H9 (cell line): ENCODE results near the gene SMAD7. TPM values are rescaled to one million over a fixed set of nuclear protein-coding genes. Genes with fewer than 3 reads are reported as not detected.

Experiments
- DNase-seq: peaks from one replicate; pipeline ENCODE4 v3.0.0-alpha.2; 2017
- H2AFZ ChIP-seq: one replicate; pipeline ENCODE4 v1.6.1; 2013; ENCODE audit warnings: mild to moderate bottlenecking, low read length, control low read depth, moderate library complexity
- H2AK5ac ChIP-seq: 2 replicates; pipeline ENCODE4 v1.6.1; 2013; ENCODE audit warnings: low read length, control low read depth, mixed read lengths; ENCODE audit not compliant: insufficient read length
- H2BK120ac ChIP-seq: one replicate; pipeline ENCODE4 v1.6.1; 2013; ENCODE audit warnings: low read depth, mild to moderate bottlenecking, low read length, control low read depth, inconsistent platforms; ENCODE audit not compliant: poor library complexity, severe bottlenecking
- H2BK12ac ChIP-seq: 2 replicates; pipeline ENCODE4 v1.6.1; 2013; ENCODE audit warnings: low read length, control low read depth, mixed read lengths, low read depth; ENCODE audit not compliant: insufficient read length
- H2BK15ac ChIP-seq: 2 replicates; pipeline ENCODE4 v1.6.1; 2013; ENCODE audit warnings: low read depth, low read length, control low read depth
- H2BK20ac ChIP-seq: one replicate; pipeline ENCODE4 v1.6.1; 2013; ENCODE audit warnings: low read depth, mild to moderate bottlenecking, low read length, control low read depth, inconsistent platforms; ENCODE audit not compliant: poor library complexity, severe bottlenecking
- H2BK5ac ChIP-seq: 2 replicates; pipeline ENCODE4 v1.6.1; 2013; ENCODE audit warnings: low read length, control low read depth, mixed read lengths; ENCODE audit not compliant: insufficient read length
- H3K14ac ChIP-seq: 2 replicates; pipeline ENCODE4 v1.6.1; 2013; ENCODE audit warnings: low read length, control low read depth; ENCODE audit not compliant: insufficient read depth
- H3K18ac ChIP-seq: 2 replicates; pipeline ENCODE4 v1.6.1; 2013; ENCODE audit warnings: low read depth, mild to moderate bottlenecking, mixed read lengths, low read length, control low read depth; ENCODE audit not compliant: insufficient read length
- H3K23ac ChIP-seq: 2 replicates; pipeline ENCODE4 v1.6.1; 2013; ENCODE audit warnings: low read length, control low read depth, mixed read lengths, low read depth; ENCODE audit not compliant: insufficient read length
- H3K23me2 ChIP-seq: 2 replicates; pipeline ENCODE4 v1.6.1; 2013; ENCODE audit warnings: low read depth, mild to moderate bottlenecking, mixed read lengths, low read length, control low read depth; ENCODE audit not compliant: insufficient read length, poor library complexity, severe bottlenecking
- H3K27ac ChIP-seq: 2 replicates; pipeline ENCODE4 v1.5.1; 2013; ENCODE audit warnings: low read length, control low read depth, mixed read lengths, low read depth; ENCODE audit not compliant: insufficient read length
- H3K27me3 ChIP-seq: 2 replicates; pipeline ENCODE4 v1.6.1; 2013; ENCODE audit warnings: low read length, control low read depth, inconsistent platforms; ENCODE audit not compliant: insufficient read depth
- H3K4ac ChIP-seq: 2 replicates; pipeline ENCODE4 v1.6.1; 2013; ENCODE audit warnings: low read depth, mild to moderate bottlenecking, control low read depth, inconsistent platforms, low read length, moderate library complexity
- H3K4me1 ChIP-seq: 2 replicates; pipeline ENCODE4 v1.6.1; 2013; ENCODE audit warnings: low read length, control low read depth, inconsistent platforms; ENCODE audit not compliant: insufficient read depth
- H3K4me2 ChIP-seq: 2 replicates; pipeline ENCODE4 v1.6.1; 2013; ENCODE audit warnings: low read length, control low read depth, mixed read lengths; ENCODE audit not compliant: insufficient read length, insufficient read depth
- H3K56ac ChIP-seq: 2 replicates; pipeline ENCODE4 v1.6.1; 2013; ENCODE audit warnings: low read depth, mild to moderate bottlenecking, mixed read lengths, low read length, control low read depth; ENCODE audit not compliant: insufficient read length
- H3K79me1 ChIP-seq: 2 replicates; pipeline ENCODE4 v1.6.1; 2013; ENCODE audit warnings: low read depth, mild to moderate bottlenecking, moderate library complexity, low read length, control low read depth, inconsistent platforms; ENCODE audit not compliant: insufficient read depth, poor library complexity, severe bottlenecking
- H3K79me2 ChIP-seq: 2 replicates; pipeline ENCODE4 v1.6.1; 2013; ENCODE audit warnings: low read length, control low read depth, inconsistent platforms; ENCODE audit not compliant: insufficient read depth
- H3K9ac ChIP-seq: 2 replicates; pipeline ENCODE4 v1.6.1; 2013; ENCODE audit warnings: low read length, control low read depth, mixed read lengths; ENCODE audit not compliant: insufficient read length; ENCODE audit errors: extremely low read depth
- H3K9me3 ChIP-seq: one replicate; pipeline ENCODE4 v1.6.1; 2013; ENCODE audit warnings: low read depth, low read length, inconsistent platforms; ENCODE audit not compliant: control insufficient read depth
- H3T11ph ChIP-seq: one replicate; pipeline ENCODE4 v1.6.1; 2013; ENCODE audit warnings: mild to moderate bottlenecking, low read length, control low read depth, inconsistent platforms
- H4K20me1 ChIP-seq: one replicate; pipeline ENCODE4 v1.6.1; 2013; ENCODE audit not compliant: control insufficient read depth, insufficient read length, insufficient read depth
- H4K5ac ChIP-seq: 2 replicates; pipeline ENCODE4 v1.6.1; 2013; ENCODE audit warnings: low read depth, mild to moderate bottlenecking, mixed read lengths, low read length, control low read depth; ENCODE audit not compliant: insufficient read length
- H4K8ac ChIP-seq: replicated peaks from 2 replicates; pipeline ENCODE4 v1.6.1; 2013; ENCODE audit warnings: low read length, control low read depth, mixed read lengths, low read depth; ENCODE audit not compliant: insufficient read length
- H4K91ac ChIP-seq: 2 replicates; pipeline ENCODE4 v1.6.1; 2013; ENCODE audit warnings: low read depth, mild to moderate bottlenecking, moderate library complexity, mixed read lengths, low read length, control low read depth; ENCODE audit not compliant: insufficient read length
- H3K27ac Mint-ChIP-seq, 3 experiments: 2 replicates in 2 of 3; 3 replicates in 1 of 3; pipeline ENCODE4 v1.8.0; 2020 to 2021; ENCODE audit warnings: mixed read lengths in 3 of 3, mild to moderate bottlenecking in 1 of 3, moderate library complexity in 1 of 3
- H3K27me3 Mint-ChIP-seq: 2 replicates; pipeline ENCODE4 v1.8.0; 2021; ENCODE audit warnings: low read depth, mild to moderate bottlenecking, moderate library complexity, mixed read lengths
- H3K36me3 Mint-ChIP-seq, 3 experiments: 2 replicates in 2 of 3; 3 replicates in 1 of 3; pipeline ENCODE4 v1.8.0; 2020 to 2021; ENCODE audit warnings: low read depth in 3 of 3, mixed read lengths in 3 of 3; ENCODE audit not compliant: insufficient read depth in 1 of 3
- H3K4me1 Mint-ChIP-seq, 2 experiments: 2 replicates each; pipeline ENCODE4 v1.8.0; 2020; ENCODE audit warnings: mixed read lengths in 2 of 2
- H3K4me3 Mint-ChIP-seq, 2 experiments: 2 replicates in 1 of 2; 3 replicates in 1 of 2; pipeline ENCODE4 v1.8.0; 2020 to 2021; ENCODE audit warnings: mild to moderate bottlenecking in 2 of 2, mixed read lengths in 2 of 2, moderate library complexity in 1 of 2
- H3K9me3 Mint-ChIP-seq, 2 experiments: 2 replicates in 1 of 2; 3 replicates in 1 of 2; pipeline ENCODE4 v1.8.0; 2020; ENCODE audit warnings: mild to moderate bottlenecking in 2 of 2, mixed read lengths in 2 of 2, moderate library complexity in 1 of 2
- CTCF ChIP-seq: fragments of 200-600 bp; sonication (generic); conservative IDR thresholded peaks from 3 replicates; pipeline ENCODE4 v1.8.0; 2021; ENCODE audit warnings: antibody characterized with exemption, mild to moderate bottlenecking
- WGBS: extraction: QIAGEN DNeasy Blood & Tissue Kit; methylation state at CpG from one replicate; pipeline ENCODE4 v1.1.7; 2013; ENCODE audit warnings: missing lambda C conversion rate, low lambda C conversion rate, mixed read lengths; ENCODE audit not compliant: insufficient read length; ENCODE audit errors: extremely low coverage; 5-methylcytosine and 5-hydroxymethylcytosine counted together
- total RNA-seq: library from RNA; stranded (reverse); gene quantifications from 2 replicates; pipeline ENCODE4 v1.2.1, GENCODE V29; 2021

The SMAD7 gene
- total RNA-seq, 1 experiment from 2014 or later, result 27.7 TPM

- H2BK20ac ChIP-seq, result no peak overlapping the region
- no peak overlapping the region for H4K8ac ChIP-seq
- no peak overlapping the region for H2AFZ ChIP-seq
- no peak overlapping the region for H2BK5ac ChIP-seq
- no peak overlapping the region; the same call in 1 of the 2 replicates for H3K14ac ChIP-seq
- H3K79me2 ChIP-seq, result peaks cover 33% of the 10 kb centered on the region; the same call in 1 of the 2 replicates
- H3K23ac ChIP-seq, result no peak overlapping the region
- peak; percentile 38; the same call in 2 of the 3 replicates for TF ChIP-seq CTCF
- no peaks in the 10 kb centered on the region for H3K79me1 ChIP-seq
- no peak overlapping the region for H3T11ph ChIP-seq
- H3K4me2 ChIP-seq, result peak overlapping the region; percentile 64
- no peak overlapping the region for H2BK15ac ChIP-seq
- H2BK12ac ChIP-seq, result no peak overlapping the region
- Mint-ChIP-seq H3K4me1 (peaks cover 45 to 56% of the 10 kb centered on the region in 2 experiments), H3K36me3 (peaks cover 13 to 28% (median 26%) of the 10 kb centered on the region in 3 experiments), H3K4me3 (peak overlapping the region; percentile 87 to 97), H3K27ac (peak overlapping the region; percentile 98 to 99 (median 99)), H3K9me3 (peaks cover 0 to 2% of the 10 kb centered on the region in 2 experiments; a peak in 1 of 5 replicates), H3K27me3 (peaks cover 18% of the 10 kb centered on the region)
- no CpG with 5 or more reads among the region's 106 CpGs for WGBS
- H3K4me1 ChIP-seq, result peaks cover 5% of the 10 kb centered on the region
- H3K27me3 ChIP-seq, result no peaks in the 10 kb centered on the region; the same call in 1 of the 2 replicates
- H4K5ac ChIP-seq, result no peak overlapping the region
- H2BK120ac ChIP-seq, result no peak overlapping the region
- peak; percentile 90 for DNase-seq
- peaks cover 24% of the 10 kb centered on the region for H3K23me2 ChIP-seq
- no peak overlapping the region for H3K56ac ChIP-seq
- no peak overlapping the region for H3K4ac ChIP-seq
- no peaks in the 10 kb centered on the region for H3K9me3 ChIP-seq
- no peak overlapping the region for H2AK5ac ChIP-seq
- no peak overlapping the region for H4K91ac ChIP-seq
- peak overlapping the region; percentile 33 for H3K9ac ChIP-seq
- no peak overlapping the region for H3K18ac ChIP-seq
- no peak overlapping the region for H3K27ac ChIP-seq
- no peaks in the 10 kb centered on the region for H4K20me1 ChIP-seq
These were observed 902 bp upstream of the SMAD7 start for GRCh38 chr18:48951448-48952286.
